HepG2 (cell line): ENCODE measurements around the gene AKAP8L. TPM values are rescaled to one million over a fixed set of nuclear protein-coding genes. Genes with fewer than 3 reads are reported as not detected.

Experiments
- ATAC-seq: fragments of 200-7000 bp; cut with Tn5 transposase; 3 replicates; pipeline ENCODE4 v1.9.1; 2020; ENCODE audit warnings: mild to moderate bottlenecking, moderate library complexity
- BruUV-seq: library from RNA; stranded (reverse); fragments of 400-500 nt; replicated peaks from 2 replicates; lab custom pipeline; 2021; lab: Mats Ljungman, UMichigan
- CTCF ChIA-PET: fragments of 300-600 bp; formaldehyde crosslinking; extraction: SDS; loops from one replicate; lab custom pipeline; 2021; ENCODE audit warnings: low total read pairs, inconsistent platforms, low intra/inter-chr PET ratio; lab: Yijun Ruan, JAX
- POLR2A ChIA-PET: fragments of 350-600 bp; sonication (Branson Sonifier 250); formaldehyde crosslinking; loops from one replicate; lab custom pipeline; 2020; ENCODE audit warnings: antibody characterized with exemption, inconsistent platforms; lab: Yijun Ruan, JAX
- DNase-seq: peaks from one replicate; pipeline ENCODE4 v3.0.0-alpha.2; 2015; ENCODE audit warnings: low spot score
- FAIRE-seq: peaks from 3 replicates; lab custom pipeline; 2011; peaks lifted over from hg19 to GRCh38; lab: Jason Lieb, UNC
- H2AFZ ChIP-seq: one replicate; pipeline ENCODE4 v1.6.1; 2011; ENCODE audit warnings: low read length, inconsistent platforms
- H3K27ac ChIP-seq: fragments of 300-600 bp; 3 replicates; pipeline ENCODE4 v1.8.0; 2011; ENCODE audit warnings: mixed run types, mild to moderate bottlenecking, mixed read lengths, low read length, inconsistent platforms; ENCODE audit not compliant: insufficient read depth; ENCODE audit errors: extremely low read length
- H3K27me3 ChIP-seq, 2 experiments: fragments of 200-600 bp in 1 of 2; 2 replicates in 1 of 2; 3 replicates in 1 of 2; pipeline versions ENCODE4 v1.6.0 to v1.8.0; 2011; ENCODE audit warnings: low read length in 2 of 2, mild to moderate bottlenecking in 2 of 2, moderate library complexity in 2 of 2, inconsistent platforms in 1 of 2; ENCODE audit not compliant: insufficient read depth in 2 of 2, control insufficient read depth in 1 of 2
- H3K36me3 ChIP-seq, 2 experiments: fragments of 200-600 bp in 1 of 2; replicated peaks in 1 of 2; 2 replicates in 1 of 2; 3 replicates in 1 of 2; pipeline versions ENCODE4 v1.5.1 to v1.8.0; 2011; ENCODE audit warnings: low read length in 2 of 2, inconsistent platforms in 1 of 2; ENCODE audit not compliant: insufficient read depth in 2 of 2, control insufficient read depth in 1 of 2
- H3K4me1 ChIP-seq: 2 replicates; pipeline ENCODE4 v1.5.1; 2012; ENCODE audit warnings: low read length, inconsistent platforms; ENCODE audit not compliant: insufficient read depth
- H3K4me2 ChIP-seq: 2 replicates; pipeline ENCODE4 v1.6.0; 2011; ENCODE audit warnings: low read depth, low read length, inconsistent platforms
- H3K4me3 ChIP-seq, 3 experiments: fragments of 200-600 bp in 1 of 3; sonication (generic), shearing (Covaris generic) in 1 of 3; replicated peaks in 1 of 3; 2 replicates each; pipeline ENCODE4 v1.5.1; 2011 to 2016; ENCODE audit warnings: low read length in 3 of 3, inconsistent platforms in 2 of 3, low read depth in 2 of 3, mild to moderate bottlenecking in 2 of 3, control low read depth in 1 of 3, mixed read lengths in 1 of 3; ENCODE audit not compliant: insufficient read depth in 1 of 3
- H3K79me2 ChIP-seq: one replicate; pipeline ENCODE4 v1.6.1; 2011; ENCODE audit warnings: low read length, inconsistent platforms; ENCODE audit not compliant: insufficient read depth
- H3K9ac ChIP-seq: 2 replicates; pipeline ENCODE4 v1.6.0; 2011; ENCODE audit warnings: mild to moderate bottlenecking, low read depth, low read length, inconsistent platforms; ENCODE audit not compliant: insufficient read depth
- H3K9me3 ChIP-seq: 2 replicates; pipeline ENCODE4 v1.5.1; 2012; ENCODE audit warnings: mild to moderate bottlenecking, low read length
- H4K20me1 ChIP-seq: 2 replicates; pipeline ENCODE4 v1.6.0; 2011; ENCODE audit warnings: inconsistent platforms, mild to moderate bottlenecking, low read length, moderate library complexity; ENCODE audit not compliant: insufficient read depth
- GTF3A ChIP-seq: sonication (generic); formaldehyde crosslinking; conservative IDR thresholded peaks from 2 replicates; pipeline ENCODE4 v1.4.0; 2020; ENCODE audit warnings: mild to moderate bottlenecking, missing genetic modification reagents
- HMG20B ChIP-seq: conservative IDR thresholded peaks from 2 replicates; pipeline ENCODE4 v1.6.1; 2016; ENCODE audit warnings: missing genetic modification reagents, missing compliant biosample characterization
- JUNB ChIP-seq: sonication (generic); formaldehyde crosslinking; IDR thresholded peaks from 2 replicates; pipeline ENCODE4 v1.8.0; 2022; ENCODE audit warnings: missing genetic modification reagents, mild to moderate bottlenecking, borderline replicate concordance
- KAT8 ChIP-seq: IDR thresholded peaks from 2 replicates; pipeline ENCODE4 v1.6.1; 2016; ENCODE audit warnings: missing genetic modification reagents, missing compliant biosample characterization
- PAX8 ChIP-seq: sonication (generic); formaldehyde crosslinking; IDR thresholded peaks from 2 replicates; pipeline ENCODE4 v1.8.0; 2022; ENCODE audit warnings: mild to moderate bottlenecking, missing genetic modification reagents, borderline replicate concordance
- RARG ChIP-seq: sonication (generic); formaldehyde crosslinking; IDR thresholded peaks from 2 replicates; pipeline ENCODE4 v1.4.0; 2020; ENCODE audit warnings: low read depth, mild to moderate bottlenecking, missing genetic modification reagents
- SAFB2 ChIP-seq: sonication (generic); formaldehyde crosslinking; IDR thresholded peaks from 2 replicates; pipeline ENCODE4 v1.5.1; 2020; ENCODE audit warnings: missing genetic modification reagents, low read depth, mild to moderate bottlenecking, borderline replicate concordance
- ZNF205 ChIP-seq: IDR thresholded peaks from 2 replicates; pipeline ENCODE4 v1.6.1; 2018; ENCODE audit warnings: missing biosample characterization, missing genetic modification reagents
- ZNF263 ChIP-seq: sonication (generic); formaldehyde crosslinking; IDR thresholded peaks from 2 replicates; pipeline ENCODE4 v1.4.0; 2020; ENCODE audit warnings: missing genetic modification reagents
- ZNF644 ChIP-seq: IDR thresholded peaks from 2 replicates; pipeline ENCODE4 v1.6.1; 2016; ENCODE audit warnings: low read depth
- ZNF746 ChIP-seq: sonication (generic); formaldehyde crosslinking; IDR thresholded peaks from 2 replicates; pipeline ENCODE4 v1.8.0; 2022; ENCODE audit warnings: mild to moderate bottlenecking, missing genetic modification reagents
- ZNF761 ChIP-seq: sonication (generic); formaldehyde crosslinking; conservative IDR thresholded peaks from 2 replicates; pipeline ENCODE4 v1.4.0; 2020; ENCODE audit warnings: mild to moderate bottlenecking, missing genetic modification reagents
- ZNF83 ChIP-seq: sonication (generic); formaldehyde crosslinking; IDR thresholded peaks from 2 replicates; pipeline ENCODE4 v1.4.0; 2020; ENCODE audit warnings: missing genetic modification reagents, mild to moderate bottlenecking, borderline replicate concordance
- WGBS: methylation state at CpG from one replicate; pipeline ENCODE4 v1.1.6; 2017; ENCODE audit warnings: low lambda C conversion rate; 5-methylcytosine and 5-hydroxymethylcytosine counted together
- in situ Hi-C: cut with HindIII; loops from 2 replicates; pipeline ENCODE4 v1.10.0; 2017; ENCODE audit warnings: low pct_unique_long_range_greater_than_20kb; ENCODE audit not compliant: extremely low pct_ligation_motif_present
- intact Hi-C: fragments of 100-400 bp; cut with micrococcal nuclease; formaldehyde crosslinking; loops from one replicate; pipeline ENCODE4 v1.10.0; 2022; ENCODE audit not compliant: unreplicated experiment
- polyA plus RNA-seq, 8 experiments: library from polyadenylated mRNA; depleted of rRNA in 3 of 8; stranded (reverse) in 7 of 8; unstranded in 1 of 8; fragments of >200 nt; fragmentation: Illumina TruSeq in 4 of 8; extraction: Trizol in 4 of 8; gene quantifications; 2 replicates each; pipeline versions ENCODE4 v1.2.1 to v1.2.3, GENCODE V29; 2011 to 2016; ENCODE audit warnings: low read depth in 4 of 8, missing spikeins in 1 of 8, mixed read lengths in 1 of 8; ENCODE audit not compliant: insufficient read depth in 1 of 8
- total RNA-seq, 5 experiments: library from RNA; depleted of rRNA; stranded (reverse); fragments of >200 nt; fragmentation: Illumina TruSeq; extraction: Trizol; gene quantifications; 2 replicates each; pipeline ENCODE4 v1.2.3, GENCODE V29; 2016; ENCODE audit warnings: low read depth in 1 of 5
- TF ChIP-seq, protein P1 (sequence below): sonication (generic); formaldehyde crosslinking; IDR thresholded peaks from 2 replicates; pipeline ENCODE4 v1.4.0; 2020; ENCODE audit warnings: missing genetic modification reagents, borderline replicate concordance
- TF ChIP-seq, protein P2 (sequence below): IDR thresholded peaks from 2 replicates; pipeline ENCODE4 v1.6.1; 2016; ENCODE audit warnings: missing biosample characterization, missing genetic modification reagents, low read depth
- TF ChIP-seq, protein P3 (sequence below): sonication (generic); formaldehyde crosslinking; conservative IDR thresholded peaks from 2 replicates; pipeline ENCODE4 v1.8.1; 2023; ENCODE audit warnings: missing genetic modification reagents

AKAP8L gene
- total and polyA plus RNA-seq, 2 of the 13 experiments (the other 11 are each of a cell fraction or from before 2014, with no cell fraction given) = 48.2 to 49.6 TPM

DNA sequence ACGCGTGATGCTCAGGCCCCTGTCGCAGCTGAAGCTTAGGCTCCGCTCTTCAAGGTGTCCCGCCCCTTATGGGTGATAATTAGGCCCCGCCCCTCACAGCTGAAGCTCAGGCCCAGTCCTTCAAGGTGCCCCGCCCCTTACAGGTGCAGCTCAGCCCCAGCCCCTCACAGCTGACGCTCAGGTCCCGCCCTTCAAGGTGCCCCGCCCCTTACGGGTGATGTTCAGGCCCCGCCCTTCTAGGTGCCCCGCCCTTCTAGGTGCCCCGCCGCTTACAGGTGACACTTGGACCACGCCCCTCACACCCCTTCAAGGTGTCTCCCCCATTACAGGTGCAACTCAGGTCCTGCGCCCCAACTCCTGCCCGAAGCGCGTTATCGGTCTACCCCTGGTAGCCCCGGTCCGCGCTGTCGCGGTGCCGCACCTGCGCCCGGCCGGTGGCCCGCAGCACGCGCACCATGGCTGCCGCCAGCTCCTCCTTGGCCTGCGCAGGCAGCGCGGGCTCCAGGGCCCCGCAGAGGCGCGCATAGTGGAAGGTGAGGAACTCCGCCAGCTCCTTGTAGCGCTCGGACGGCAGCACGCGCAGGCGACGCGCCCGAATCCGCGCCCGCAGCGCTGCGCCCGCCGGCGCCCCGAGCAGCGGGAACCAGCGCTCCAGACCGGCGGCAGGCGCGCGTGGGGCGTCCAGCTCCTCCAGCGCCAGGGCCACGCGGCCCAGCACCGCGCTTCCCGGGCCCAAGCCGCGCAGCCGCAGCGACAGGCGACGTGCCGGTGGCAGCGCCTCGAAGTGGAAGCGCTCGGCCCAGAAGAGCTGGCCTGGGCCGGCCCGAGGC, 38.3 kb upstream of the AKAP8L start (continued):
- TF ChIP-seq, protein P1, sequence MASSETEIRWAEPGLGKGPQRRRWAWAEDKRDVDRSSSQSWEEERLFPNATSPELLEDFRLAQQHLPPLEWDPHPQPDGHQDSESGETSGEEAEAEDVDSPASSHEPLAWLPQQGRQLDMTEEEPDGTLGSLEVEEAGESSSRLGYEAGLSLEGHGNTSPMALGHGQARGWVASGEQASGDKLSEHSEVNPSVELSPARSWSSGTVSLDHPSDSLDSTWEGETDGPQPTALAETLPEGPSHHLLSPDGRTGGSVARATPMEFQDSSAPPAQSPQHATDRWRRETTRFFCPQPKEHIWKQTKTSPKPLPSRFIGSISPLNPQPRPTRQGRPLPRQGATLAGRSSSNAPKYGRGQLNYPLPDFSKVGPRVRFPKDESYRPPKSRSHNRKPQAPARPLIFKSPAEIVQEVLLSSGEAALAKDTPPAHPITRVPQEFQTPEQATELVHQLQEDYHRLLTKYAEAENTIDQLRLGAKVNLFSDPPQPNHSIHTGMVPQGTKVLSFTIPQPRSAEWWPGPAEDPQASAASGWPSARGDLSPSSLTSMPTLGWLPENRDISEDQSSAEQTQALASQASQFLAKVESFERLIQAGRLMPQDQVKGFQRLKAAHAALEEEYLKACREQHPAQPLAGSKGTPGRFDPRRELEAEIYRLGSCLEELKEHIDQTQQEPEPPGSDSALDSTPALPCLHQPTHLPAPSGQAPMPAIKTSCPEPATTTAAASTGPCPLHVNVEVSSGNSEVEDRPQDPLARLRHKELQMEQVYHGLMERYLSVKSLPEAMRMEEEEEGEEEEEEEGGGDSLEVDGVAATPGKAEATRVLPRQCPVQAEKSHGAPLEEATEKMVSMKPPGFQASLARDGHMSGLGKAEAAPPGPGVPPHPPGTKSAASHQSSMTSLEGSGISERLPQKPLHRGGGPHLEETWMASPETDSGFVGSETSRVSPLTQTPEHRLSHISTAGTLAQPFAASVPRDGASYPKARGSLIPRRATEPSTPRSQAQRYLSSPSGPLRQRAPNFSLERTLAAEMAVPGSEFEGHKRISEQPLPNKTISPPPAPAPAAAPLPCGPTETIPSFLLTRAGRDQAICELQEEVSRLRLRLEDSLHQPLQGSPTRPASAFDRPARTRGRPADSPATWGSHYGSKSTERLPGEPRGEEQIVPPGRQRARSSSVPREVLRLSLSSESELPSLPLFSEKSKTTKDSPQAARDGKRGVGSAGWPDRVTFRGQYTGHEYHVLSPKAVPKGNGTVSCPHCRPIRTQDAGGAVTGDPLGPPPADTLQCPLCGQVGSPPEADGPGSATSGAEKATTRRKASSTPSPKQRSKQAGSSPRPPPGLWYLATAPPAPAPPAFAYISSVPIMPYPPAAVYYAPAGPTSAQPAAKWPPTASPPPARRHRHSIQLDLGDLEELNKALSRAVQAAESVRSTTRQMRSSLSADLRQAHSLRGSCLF = no peak

- no peak overlapping the region for H3K4me2 ChIP-seq
- no TSS peak for BruUV-seq
- no peaks in the 10 kb centered on the region for H4K20me1 ChIP-seq
- in situ Hi-C loops (no loop called here), intact Hi-C loops (no loop called here)
- H2AFZ ChIP-seq = no peak overlapping the region
- ChIA-PET POLR2A (no interaction called here), CTCF (no interaction called here)
- FAIRE-seq (no peak), ATAC-seq (no peak), DNase-seq (no peak)
- no peaks in the 10 kb centered on the region for H3K9me3 ChIP-seq
- H3K79me2 ChIP-seq = no peaks in the 10 kb centered on the region
- H3K36me3 ChIP-seq = no peaks in the 10 kb centered on the region
- H3K27ac ChIP-seq = no peak overlapping the region
- no peaks in the 10 kb centered on the region; a peak in 1 of 5 replicates for H3K27me3 ChIP-seq
- 61% methylated on average over 5 of the region's 14 CpGs for WGBS
- H3K4me1 ChIP-seq = peaks cover 22% of the 10 kb centered on the region
- no peak overlapping the region for H3K4me3 ChIP-seq
- H3K9ac ChIP-seq = no peak overlapping the region
- no peak for TF ChIP-seq ZNF205 (CRISPR knock-in tag)
- TF ChIP-seq GTF3A (CRISPR knock-in tag) = no peak
- no peak for TF ChIP-seq ZNF644 (CRISPR knock-in tag)
- no peak for TF ChIP-seq RARG
- TF ChIP-seq SAFB2 (CRISPR knock-in tag) = no peak
- TF ChIP-seq KAT8 (CRISPR knock-in tag) = no peak
- TF ChIP-seq, protein P2, sequence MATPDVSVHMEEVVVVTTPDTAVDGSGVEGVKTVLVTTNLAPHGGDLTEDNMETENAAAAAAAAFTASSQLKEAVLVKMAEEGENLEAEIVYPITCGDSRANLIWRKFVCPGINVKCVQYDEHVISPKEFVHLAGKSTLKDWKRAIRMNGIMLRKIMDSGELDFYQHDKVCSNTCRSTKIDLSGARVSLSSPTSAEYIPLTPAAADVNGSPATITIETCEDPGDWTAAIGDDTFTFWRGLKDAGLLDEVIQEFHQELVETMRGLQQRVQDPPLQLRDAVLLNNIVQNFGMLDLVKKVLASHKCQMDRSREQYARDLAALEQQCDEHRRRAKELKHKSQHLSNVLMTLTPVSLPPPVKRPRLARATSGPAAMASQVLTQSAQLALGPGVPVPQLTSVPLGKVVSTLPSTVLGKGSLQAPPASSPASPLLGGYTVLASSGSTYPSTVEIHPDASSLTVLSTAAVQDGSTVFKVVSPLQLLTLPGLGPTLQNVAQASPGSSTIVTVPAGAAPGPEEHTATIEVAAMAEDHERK (CRISPR knock-in tag) = no peak
- TF ChIP-seq, protein P3, sequence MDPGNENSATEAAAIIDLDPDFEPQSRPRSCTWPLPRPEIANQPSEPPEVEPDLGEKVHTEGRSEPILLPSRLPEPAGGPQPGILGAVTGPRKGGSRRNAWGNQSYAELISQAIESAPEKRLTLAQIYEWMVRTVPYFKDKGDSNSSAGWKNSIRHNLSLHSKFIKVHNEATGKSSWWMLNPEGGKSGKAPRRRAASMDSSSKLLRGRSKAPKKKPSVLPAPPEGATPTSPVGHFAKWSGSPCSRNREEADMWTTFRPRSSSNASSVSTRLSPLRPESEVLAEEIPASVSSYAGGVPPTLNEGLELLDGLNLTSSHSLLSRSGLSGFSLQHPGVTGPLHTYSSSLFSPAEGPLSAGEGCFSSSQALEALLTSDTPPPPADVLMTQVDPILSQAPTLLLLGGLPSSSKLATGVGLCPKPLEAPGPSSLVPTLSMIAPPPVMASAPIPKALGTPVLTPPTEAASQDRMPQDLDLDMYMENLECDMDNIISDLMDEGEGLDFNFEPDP (CRISPR knock-in tag) = no peak
- TF ChIP-seq ZNF263 (CRISPR knock-in tag) = no peak
- no peak for TF ChIP-seq ZNF83 (CRISPR knock-in tag)
- no peak for TF ChIP-seq JUNB (CRISPR knock-in tag)
- no peak for TF ChIP-seq PAX8 (CRISPR knock-in tag)
- no peak for TF ChIP-seq HMG20B (CRISPR knock-in tag)
- no peak for TF ChIP-seq ZNF746
- TF ChIP-seq ZNF761 (CRISPR knock-in tag) = no peak
Measured at GRCh38 chr19:15456441-15456840, 37.7 kb upstream of the AKAP8L start.
